Measurements from ENCODE around the gene TTC39B. TPM values are rescaled to one million over a fixed set of nuclear protein-coding genes. Genes with fewer than 3 reads are reported as not detected.

The TTC39B gene
- total RNA-seq, 2 donors from 2014 or later = 2.0 to 2.3 TPM

DNA sequence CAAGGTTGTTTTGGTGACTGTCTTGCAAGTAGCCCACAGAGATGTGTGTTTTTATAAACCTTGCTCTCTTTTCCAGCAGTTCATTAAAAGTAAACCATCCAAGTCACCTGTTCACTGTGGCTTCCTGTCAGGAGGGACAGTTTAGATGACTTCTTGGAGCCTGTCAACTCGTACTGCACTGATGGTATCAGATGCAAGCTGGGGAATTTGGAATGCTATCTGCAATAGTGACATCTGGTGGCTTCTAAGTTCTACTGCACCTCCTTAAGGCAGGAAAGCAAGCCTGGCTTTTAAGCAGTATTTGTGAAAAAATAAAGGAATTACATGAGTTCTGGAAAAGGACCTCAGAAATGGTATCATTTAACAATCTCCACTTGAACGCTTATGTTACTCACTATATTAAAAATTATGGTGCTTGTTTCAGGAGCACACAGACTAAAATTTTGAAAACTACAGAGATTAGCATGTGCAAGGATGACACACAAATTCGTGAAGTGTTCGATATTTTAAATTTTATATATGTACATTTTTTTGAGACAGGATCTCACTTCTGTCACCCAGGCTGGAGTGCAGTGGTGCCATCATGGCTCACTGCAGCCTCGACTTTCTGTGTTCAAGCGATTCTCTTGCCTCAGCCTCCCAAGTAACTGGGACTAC lies 164.0 kb downstream of the TTC39B start:
- peak; percentile 61 to 84 for TF ChIP-seq CTCF (IDR thresholded peaks at IDR 0.05)

DNA sequence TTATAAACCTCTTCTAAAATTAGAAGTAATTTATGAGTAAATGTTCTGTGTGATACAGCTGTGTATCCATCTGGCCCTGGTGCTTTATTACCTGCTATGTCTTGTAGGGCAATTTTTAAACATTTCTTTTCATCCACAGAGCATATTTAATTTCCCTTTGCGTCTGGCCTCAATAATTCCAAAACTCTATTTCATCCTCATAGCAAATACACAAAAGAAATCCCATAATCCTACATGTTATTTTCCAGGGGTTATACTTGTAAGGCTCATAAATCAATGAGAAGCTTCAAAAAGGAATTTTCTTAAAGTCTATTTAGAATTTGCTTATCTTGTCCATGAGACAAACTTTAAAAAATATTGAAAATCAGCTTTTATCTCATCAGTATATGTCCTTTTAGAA lies 167.0 kb downstream of the TTC39B start:
- DNase-seq (ENCODE audit: low spot score) = no peak
- peaks cover 0 to 8% of the 10 kb centered on the region in 2 donors for H3K4me1 ChIP-seq
- no peak overlapping the region for H3K4me3 ChIP-seq
- H3K27ac ChIP-seq = no peak overlapping the region
- no peaks in the 10 kb centered on the region for H3K9me3 ChIP-seq
- TF ChIP-seq CTCF (IDR thresholded peaks at IDR 0.05) = no peak
- no peaks in the 10 kb centered on the region for H3K36me3 ChIP-seq
- H3K27me3 ChIP-seq = no peaks in the 10 kb centered on the region

More for the DNA sequence above, 164.0 kb downstream of the TTC39B start:
- H3K4me3 ChIP-seq = no peak overlapping the region
- no peaks in the 10 kb centered on the region for H3K27me3 ChIP-seq
- no peaks in the 10 kb centered on the region for H3K36me3 ChIP-seq
- no peak overlapping the region for H3K27ac ChIP-seq
- peaks cover 0 to 8% of the 10 kb centered on the region in 2 donors for H3K4me1 ChIP-seq
- no peak for DNase-seq (ENCODE audit: low spot score)
- no peaks in the 10 kb centered on the region for H3K9me3 ChIP-seq

DNA sequence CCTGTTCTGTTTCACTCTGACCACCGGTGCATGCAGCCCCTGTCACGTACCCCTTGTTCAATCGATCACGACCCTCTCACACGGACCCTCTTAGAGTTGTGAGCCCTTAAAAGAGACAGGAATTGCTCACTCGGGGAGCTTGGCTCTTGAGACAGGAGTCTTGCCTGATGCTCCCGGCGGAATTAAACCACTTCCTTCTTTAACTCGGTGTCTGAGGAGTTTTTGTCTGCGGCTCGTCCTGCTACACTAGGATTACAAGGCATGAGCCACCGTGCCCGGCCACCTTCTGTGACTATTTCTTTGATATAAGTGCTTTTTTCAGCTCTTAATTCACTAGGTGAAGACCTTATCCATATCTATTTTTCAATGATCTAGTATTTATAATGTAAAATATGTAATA lies 167.5 kb downstream of the TTC39B start:
- no peak overlapping the region for H3K27ac ChIP-seq
- TF ChIP-seq CTCF (IDR thresholded peaks at IDR 0.05) = no peak
- peaks cover 0 to 6% of the 10 kb centered on the region in 2 donors for H3K4me1 ChIP-seq
- no peak for DNase-seq (ENCODE audit: low spot score)
- H3K9me3 ChIP-seq = no peaks in the 10 kb centered on the region
- no peak overlapping the region for H3K4me3 ChIP-seq
- no peaks in the 10 kb centered on the region for H3K36me3 ChIP-seq
- no peaks in the 10 kb centered on the region for H3K27me3 ChIP-seq

- no peak overlapping the region for H3K27ac ChIP-seq
These were observed 168.7 kb downstream of the TTC39B start for GRCh38 chr9:15138357-15138686.

GRCh38 chr9:15137658-15138356 lies 169.2 kb downstream of the TTC39B start:
- H3K27me3 ChIP-seq = no peaks in the 10 kb centered on the region
- H3K4me3 ChIP-seq = no peak overlapping the region
- H3K4me1 ChIP-seq = no peaks in the 10 kb centered on the region
- no peaks in the 10 kb centered on the region for H3K9me3 ChIP-seq
- no peak for TF ChIP-seq CTCF (IDR thresholded peaks at IDR 0.05)
- no peak overlapping the region for H3K27ac ChIP-seq
- no peaks in the 10 kb centered on the region for H3K36me3 ChIP-seq
- no peak for DNase-seq (ENCODE audit: low spot score)

More at GRCh38 chr9:15138357-15138686, 168.7 kb downstream of the TTC39B start:
- Histone ChIP-seq H3K27me3 (no peaks in the 10 kb centered on the region), H3K4me3 (no peak overlapping the region), H3K4me1 (no peaks in the 10 kb centered on the region), H3K9me3 (no peaks in the 10 kb centered on the region), H3K36me3 (no peaks in the 10 kb centered on the region)
- TF ChIP-seq CTCF (IDR thresholded peaks at IDR 0.05) = no peak
- DNase-seq (ENCODE audit: low spot score) = no peak
